Activated CD4-positive, alpha-beta T cell treated with anti-CD3 and anti-CD28 coated beads, Interleukin-2, amount 50 U/mL, for 16 hours (primary cell): ENCODE data around the gene NEMF.
"Not testable (repeated sequence)": the region's sequence is repeated elsewhere in the genome, so short reads cannot be mapped to it uniquely, and the experiment has no call there.

Experiments
- DNase-seq: peaks from one replicate; pipeline ENCODE4 v3.0.0-alpha.2; 2020

NEMF gene

GRCh38 chr14:49816844-49817243 is 35.7 kb downstream of the NEMF start:
- DNase-seq = no peak

- DNase-seq = not testable (repeated sequence)
These were observed 36.5 kb downstream of the NEMF start for GRCh38 chr14:49816118-49816517.

- no peak for DNase-seq
These were observed 43.8 kb downstream of the NEMF start for GRCh38 chr14:49808780-49809179.

GRCh38 chr14:49796025-49796424 is 56.6 kb downstream of the NEMF start:
- no peak for DNase-seq

GRCh38 chr14:49792618-49793017 is 60.0 kb downstream of the NEMF start:
- DNase-seq = no peak

- no peak for DNase-seq
These were observed 66.3 kb downstream of the NEMF start for GRCh38 chr14:49786315-49786714.

GRCh38 chr14:49783394-49784014 is 69.1 kb downstream of the NEMF start:
- no peak for DNase-seq

GRCh38 chr14:49781040-49781439 is 71.5 kb downstream of the NEMF start:
- not testable (repeated sequence) for DNase-seq

- DNase-seq = no peak
These were observed 74.2 kb downstream of the NEMF start for GRCh38 chr14:49778421-49778820.

- no peak for DNase-seq
These were observed 78.5 kb downstream of the NEMF start for GRCh38 chr14:49774106-49774505.

- DNase-seq = not testable (repeated sequence)
These were observed 80.9 kb downstream of the NEMF start for GRCh38 chr14:49771691-49772090.

- no peak for DNase-seq
These were observed 82.3 kb downstream of the NEMF start for GRCh38 chr14:49770212-49770817.

GRCh38 chr14:49769581-49770211 is 82.9 kb downstream of the NEMF start:
- no peak for DNase-seq

- no peak for DNase-seq
These were observed 83.4 kb downstream of the NEMF start for GRCh38 chr14:49769171-49769570.

- peak; percentile 76 for DNase-seq
These were observed 84.1 kb downstream of the NEMF start for GRCh38 chr14:49768301-49769121.

- DNase-seq = peak; percentile 92
These were observed 84.9 kb downstream of the NEMF start, which contains the start of gene KLHDC2 for GRCh38 chr14:49767571-49768300. KLHDC2 (plus strand) TSS chr14:49768153; CDS start chr14:49768469, 316 bp downstream.

- no peak for DNase-seq
These were observed 85.4 kb downstream of the NEMF start for GRCh38 chr14:49767270-49767570.

- no peak for DNase-seq
These were observed 85.7 kb downstream of the NEMF start for GRCh38 chr14:49766839-49767238.

GRCh38 chr14:49761839-49762551 is 90.6 kb downstream of the NEMF start:
- DNase-seq = no peak

GRCh38 chr14:49755378-49755777 is 97.2 kb downstream of the NEMF start:
- DNase-seq = no peak

GRCh38 chr14:49754570-49755097 is 98.0 kb downstream of the NEMF start:
- no peak for DNase-seq

GRCh38 chr14:49746476-49746875 is 106.1 kb downstream of the NEMF start:
- not testable (repeated sequence) for DNase-seq
